Glomerular endothelial cell (primary cell): ENCODE results near the gene NEK4. TPM values are rescaled to one million over a fixed set of nuclear protein-coding genes. Genes with fewer than 3 reads are reported as not detected.

Source experiments
- DNase-seq: peaks from one replicate; pipeline ENCODE4 v3.0.0-alpha.2; 2011; ENCODE audit warnings: low read depth, low spot score; ENCODE audit errors: extremely low read depth
- total RNA-seq: library from RNA; depleted of rRNA; stranded (reverse); fragments of >200 nt; gene quantifications from 2 replicates; pipeline ENCODE4 v1.2.3, GENCODE V29; 2015

NEK4 gene
- total RNA-seq, 1 donor from 2014 or later: 13.7 TPM

DNA sequence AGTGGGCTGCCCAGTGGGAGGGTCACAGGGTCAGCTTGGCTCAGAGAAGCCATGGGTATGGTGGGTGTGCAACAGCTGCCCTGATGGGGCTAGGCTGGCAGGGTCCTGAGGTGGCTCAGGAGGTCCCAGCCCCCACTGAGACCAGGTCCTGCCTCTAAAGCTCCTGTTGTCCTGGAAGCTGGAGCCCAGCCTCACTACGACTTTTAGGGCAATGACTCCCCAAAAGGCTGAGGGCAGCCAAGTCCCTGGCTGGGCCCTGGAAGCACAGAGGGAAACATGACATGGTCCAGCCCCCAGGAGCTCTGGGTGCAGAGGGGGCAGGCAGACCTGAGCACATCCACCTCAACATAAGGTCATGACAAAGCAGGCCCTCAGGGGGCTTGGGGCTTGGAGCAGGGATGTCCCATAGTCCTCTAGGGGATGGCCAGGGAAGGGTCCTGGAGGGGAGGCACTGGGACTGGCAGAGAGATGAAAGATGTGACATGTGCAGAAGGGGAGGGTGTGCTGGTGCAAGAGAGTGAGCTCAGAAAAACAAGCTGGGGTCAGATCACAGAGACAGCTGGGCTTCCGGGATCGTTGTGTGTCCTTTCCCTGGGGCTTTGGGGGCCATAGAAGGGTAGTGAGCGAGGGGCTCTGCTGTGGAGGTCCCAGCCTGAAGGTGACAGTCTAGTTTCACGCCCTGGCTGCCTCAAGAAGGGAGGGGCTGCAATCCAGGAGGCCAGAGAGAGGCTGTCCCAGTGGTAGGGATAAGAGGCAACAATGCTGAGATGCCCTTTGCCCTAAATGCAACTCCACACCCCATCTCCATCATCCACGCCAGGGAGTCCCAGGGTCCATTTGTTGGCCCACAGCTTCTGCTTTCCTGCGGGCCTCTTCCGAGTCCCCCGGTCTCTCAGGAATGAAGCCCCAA is 23.2 kb upstream of the NEK4 start:
- DNase-seq: no peak

DNA sequence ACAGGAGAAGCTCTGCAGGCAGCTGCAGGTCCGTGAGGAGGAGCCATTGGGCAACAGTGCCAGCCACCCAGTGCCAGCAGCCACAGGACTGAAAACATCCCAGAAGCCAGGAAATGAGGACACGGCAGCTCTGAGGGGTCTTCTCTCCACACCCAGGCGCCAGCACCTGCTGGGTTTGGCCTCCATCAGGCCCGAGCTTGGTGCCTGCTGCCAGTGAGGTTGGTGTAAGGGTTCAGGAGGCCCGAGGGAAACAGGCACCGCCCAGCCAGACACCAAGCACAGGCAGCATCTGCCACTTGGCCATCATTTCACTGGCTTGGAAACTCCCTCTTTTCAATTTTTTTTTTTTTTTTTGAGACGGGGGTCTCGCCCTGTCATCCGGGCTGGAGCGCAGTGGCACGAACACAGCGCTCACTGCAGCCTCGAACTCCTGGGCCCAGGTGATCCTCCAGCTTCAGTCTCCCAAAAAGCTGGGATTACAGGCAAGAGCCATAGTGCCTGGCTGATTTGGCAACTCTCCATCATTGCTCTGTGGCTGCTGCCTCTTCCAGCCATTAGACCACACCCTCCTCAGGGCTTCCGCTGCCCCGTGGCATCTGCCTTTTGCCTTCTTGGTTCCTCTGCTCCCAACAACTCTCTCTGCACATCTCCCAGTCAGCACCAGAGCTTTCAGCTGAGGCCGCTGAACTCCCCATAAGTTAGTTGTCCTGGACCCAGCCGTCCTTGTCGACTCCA is 22.4 kb upstream of the NEK4 start:
- DNase-seq: no peak

DNA sequence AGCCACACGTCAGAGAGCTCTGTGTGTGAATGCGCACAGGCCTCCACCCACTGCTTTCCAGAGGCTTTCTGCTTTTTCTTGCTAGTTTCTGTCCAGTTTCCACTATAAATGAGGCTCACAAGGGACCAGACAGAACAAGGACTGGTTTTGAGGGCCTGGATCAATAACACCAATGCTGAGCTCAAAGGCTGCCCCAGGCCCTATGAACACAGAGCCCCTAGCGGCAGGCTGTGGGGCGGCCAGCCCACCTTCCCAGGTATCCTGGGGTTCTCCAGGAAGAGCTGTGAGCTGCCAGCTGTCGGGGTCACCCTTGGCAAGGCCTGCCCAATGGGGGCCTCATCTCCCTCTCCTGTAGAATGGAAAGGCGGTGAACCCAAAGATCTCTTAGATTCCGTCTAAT is 21.7 kb upstream of the NEK4 start:
- no peak for DNase-seq

DNA sequence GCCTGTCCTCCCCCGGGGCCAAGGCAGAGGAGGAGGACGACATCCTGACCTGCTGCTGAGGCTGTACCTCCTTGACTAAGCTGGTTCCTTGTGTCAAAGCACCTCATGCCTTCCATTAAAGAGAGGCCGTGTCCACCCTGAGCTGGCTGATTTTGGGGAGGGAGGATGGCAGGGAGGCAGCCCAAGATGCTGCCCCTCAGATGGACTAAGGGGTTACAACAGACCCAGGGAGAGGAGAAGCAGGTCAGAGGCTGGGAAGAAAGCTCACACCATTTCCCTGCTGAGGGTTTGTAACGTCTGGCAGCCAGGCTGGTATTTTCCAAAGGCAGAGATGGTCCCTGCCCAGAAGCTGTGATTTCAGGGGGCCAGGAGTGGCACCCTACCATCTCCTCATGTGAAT is 21.2 kb upstream of the NEK4 start:
- DNase-seq: no peak

DNA sequence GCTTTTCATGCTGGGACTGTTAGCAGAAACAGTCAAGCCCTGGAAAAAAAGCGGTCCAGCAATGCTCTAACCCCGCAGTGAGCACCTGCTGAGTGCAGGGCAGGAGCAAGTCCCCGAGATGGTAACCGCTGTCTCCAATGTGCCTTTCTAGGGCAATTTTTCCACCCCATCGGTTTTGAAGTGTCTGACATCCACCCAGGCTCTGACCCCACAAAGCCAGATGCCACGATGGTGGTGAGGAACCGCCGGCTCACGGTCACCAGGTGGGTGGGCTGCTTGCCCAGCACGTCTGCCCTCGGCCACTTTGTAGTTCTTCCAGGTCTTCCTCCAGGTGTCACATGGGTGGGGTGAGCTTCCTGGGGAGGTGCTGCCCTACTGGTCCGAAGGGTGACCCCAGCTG is 20.6 kb upstream of the NEK4 start:
- DNase-seq: no peak

DNA sequence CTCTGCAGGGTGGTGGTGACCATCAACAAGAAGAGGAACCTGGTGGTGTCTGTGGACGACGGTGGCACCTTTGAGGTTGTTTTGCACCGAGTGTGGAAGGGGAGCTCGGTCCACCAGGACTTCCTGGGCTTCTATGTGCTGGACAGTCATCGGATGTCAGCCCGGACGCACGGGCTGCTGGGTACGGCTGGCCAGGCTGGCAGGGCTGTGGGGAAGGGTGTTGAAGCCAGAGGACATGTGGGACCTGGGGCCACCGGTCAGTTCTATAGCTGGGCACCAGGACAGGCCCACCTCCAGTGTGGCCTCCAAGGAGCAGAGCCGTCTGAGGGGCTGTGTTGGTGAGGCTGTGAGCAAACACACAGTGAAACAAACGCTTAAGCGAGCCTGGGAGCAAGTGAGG is 20.0 kb upstream of the NEK4 start:
- no peak for DNase-seq

DNA sequence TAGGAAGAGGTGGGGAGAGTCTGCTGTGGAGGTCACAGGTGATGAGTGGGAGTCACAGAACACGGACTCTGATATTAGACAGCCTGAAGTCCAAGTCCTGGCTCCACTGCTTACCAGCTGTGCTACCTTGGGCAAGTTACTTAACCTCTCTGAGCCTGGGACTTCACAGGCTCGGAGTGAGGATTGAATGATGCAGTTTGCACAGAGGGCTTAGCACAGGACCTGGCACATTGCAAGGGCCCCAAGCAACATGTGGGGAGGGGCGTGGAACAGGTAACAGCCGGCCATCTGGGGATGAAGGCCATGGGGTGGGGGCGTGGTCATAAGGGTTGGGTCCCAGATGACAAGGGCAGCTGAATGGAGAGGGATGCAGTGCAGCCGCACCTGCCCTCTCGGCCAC is 19.6 kb upstream of the NEK4 start:
- no peak for DNase-seq

DNA sequence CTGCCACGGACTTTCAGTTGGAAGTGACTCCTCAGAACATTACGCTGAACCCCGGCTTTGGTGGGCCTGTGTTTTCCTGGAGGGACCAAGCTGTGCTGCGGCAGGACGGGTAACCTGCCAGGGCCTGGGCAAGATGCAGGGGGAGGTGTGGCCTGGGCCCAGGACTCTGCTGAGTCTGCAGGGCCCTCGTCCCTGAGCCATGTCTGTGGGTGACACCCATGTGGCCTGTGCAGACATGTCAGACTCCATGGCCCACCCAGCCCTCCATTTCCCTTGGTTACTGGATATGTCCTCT is 19.0 kb upstream of the NEK4 start:
- no peak for DNase-seq

DNA sequence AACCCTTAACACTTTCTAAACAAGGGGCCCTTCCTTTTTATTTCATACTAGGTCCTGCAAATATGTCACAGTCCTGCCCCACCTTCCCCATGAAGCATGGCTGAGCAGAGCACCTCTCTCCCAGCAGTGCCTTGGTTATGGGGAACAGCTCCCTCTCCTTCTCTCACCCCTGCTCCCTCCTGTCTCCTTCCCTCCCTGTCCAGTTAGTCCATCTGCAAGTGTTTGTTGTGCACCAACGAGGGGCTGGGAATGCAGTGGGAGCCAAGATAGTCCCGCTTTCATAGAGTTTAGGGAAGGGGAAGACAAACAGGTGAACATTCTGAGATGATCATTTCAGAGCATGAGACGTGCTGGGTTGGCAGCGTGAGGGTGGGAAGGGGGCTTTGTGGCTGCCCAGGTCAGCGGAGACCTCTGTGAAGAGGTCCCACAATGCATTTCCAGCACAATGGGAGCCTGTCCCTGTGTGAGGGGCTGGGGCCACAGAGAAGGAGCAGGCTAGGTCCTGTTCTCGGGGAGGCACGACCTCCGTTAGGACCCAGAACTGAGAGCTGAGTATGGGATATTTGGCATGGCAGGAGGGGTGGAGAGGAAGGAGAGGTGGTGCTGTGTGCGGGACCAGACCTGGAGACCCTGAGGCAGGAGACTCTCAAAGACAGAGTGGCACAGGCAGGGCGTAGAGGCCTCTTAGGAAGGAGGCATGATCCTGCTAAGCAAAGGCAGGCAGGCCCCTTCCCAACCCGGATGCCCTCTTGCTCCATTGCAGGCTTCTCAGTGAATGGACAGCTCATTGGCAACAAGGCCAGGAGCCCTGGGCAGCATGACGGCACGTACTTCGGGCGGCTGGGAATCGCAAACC is 18.4 kb upstream of the NEK4 start:
- no peak for DNase-seq

DNA sequence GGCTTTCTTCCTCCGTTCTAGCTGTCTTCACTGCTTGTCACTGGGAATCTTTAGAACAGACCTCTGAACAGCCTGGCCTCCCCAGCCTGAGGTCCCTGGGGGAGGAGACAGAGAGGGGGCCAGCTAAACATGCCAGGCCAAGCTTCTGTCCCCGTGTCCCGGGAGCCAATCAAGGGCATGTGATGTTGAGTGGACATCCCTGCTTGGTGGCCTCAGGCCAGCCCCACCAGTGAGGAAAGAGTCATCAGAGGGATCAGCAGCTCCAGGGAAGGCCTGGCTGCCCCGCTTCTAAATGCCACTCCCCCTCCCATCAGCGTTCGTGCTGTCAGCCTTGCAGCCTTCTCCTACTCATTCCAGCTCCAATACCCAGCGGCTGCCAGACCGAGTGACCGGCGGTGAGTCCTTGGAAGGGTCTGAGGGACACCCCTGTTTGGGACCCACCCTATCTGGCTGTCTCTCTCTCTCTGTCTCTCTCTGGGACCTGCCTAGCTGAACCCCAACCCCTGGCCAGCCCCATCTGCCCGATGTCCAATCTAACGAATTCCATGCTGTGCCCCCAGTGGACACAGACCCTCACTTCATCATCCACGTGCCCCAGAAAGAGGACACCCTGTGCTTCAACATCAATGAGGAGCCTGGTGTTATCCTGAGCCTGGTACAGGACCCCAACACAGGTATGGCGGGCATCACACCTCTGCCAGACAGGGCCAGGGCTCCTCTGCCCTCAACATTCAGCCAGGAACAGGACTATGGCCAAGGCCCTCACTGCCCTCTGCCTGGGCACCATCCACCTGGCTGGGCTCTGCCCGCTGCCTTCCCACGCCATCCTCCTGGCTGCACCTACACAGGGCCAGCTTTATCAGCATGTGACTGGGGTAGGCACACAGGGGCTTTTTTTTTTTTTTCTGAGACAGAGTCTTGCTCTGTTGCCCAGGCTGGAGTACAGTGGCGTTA is 17.2 kb upstream of the NEK4 start:
- no peak for DNase-seq

DNA sequence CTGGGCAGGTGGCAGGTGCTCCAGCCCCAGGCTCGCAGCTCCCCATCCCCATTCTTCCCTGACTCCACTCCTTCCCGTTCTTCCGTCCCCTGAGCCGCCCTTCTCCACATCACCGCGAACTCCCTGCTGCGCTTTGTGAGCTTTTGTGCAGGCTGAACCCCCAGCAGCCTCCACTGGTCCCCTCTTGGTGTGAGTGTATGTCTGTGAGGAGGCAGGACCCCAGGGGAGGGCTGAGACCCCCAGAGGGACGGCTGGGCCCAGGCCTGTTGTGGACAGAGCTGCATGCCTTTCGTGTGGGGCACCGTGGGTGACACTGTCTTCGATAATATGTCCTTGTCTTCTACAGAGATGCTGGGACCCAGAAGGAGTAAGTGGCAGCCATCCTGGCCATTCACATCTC is 16.5 kb upstream of the NEK4 start:
- DNase-seq: no peak

DNA sequence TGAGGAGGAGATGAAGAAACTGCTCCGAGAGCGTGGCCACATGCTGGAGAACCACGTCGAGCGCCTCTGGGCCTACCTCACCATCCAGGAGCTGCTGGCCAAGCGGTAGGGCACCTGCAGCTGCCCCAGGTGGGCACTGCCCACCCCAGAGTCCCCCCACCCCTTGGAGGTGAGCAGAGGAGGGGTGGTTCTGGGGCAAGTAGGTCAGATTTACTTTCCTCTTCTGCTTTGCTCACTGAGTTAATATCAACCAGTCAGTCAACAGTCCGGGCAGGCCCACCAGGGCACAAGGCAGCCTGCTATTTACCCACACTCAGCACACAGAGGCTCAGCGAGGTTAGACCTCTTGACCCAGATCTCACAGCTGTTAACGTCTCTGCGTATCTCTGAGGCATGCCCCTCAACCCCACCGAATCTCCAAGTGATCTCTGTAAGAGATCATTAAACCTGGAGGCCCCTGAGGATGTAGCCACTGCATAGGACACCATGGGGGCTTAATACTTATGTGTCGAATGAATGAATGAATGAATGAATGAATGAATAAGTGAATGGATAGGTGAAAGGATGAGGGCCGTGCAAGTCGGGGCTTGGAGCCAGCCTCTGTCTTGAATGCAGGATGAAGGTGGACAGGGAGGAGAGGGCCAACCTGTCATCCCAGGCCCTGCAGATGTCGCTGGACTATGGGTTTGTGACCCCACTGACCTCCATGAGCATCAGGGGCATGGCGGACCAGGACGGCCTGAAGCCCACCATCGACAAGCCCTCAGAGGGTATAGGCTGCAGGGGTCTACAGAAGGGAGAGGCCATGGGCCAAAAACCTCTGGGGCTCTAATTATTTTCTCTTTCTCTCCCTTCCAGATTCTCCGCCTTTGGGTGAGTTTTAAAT is 15.8 kb upstream of the NEK4 start:
- no peak for DNase-seq

DNA sequence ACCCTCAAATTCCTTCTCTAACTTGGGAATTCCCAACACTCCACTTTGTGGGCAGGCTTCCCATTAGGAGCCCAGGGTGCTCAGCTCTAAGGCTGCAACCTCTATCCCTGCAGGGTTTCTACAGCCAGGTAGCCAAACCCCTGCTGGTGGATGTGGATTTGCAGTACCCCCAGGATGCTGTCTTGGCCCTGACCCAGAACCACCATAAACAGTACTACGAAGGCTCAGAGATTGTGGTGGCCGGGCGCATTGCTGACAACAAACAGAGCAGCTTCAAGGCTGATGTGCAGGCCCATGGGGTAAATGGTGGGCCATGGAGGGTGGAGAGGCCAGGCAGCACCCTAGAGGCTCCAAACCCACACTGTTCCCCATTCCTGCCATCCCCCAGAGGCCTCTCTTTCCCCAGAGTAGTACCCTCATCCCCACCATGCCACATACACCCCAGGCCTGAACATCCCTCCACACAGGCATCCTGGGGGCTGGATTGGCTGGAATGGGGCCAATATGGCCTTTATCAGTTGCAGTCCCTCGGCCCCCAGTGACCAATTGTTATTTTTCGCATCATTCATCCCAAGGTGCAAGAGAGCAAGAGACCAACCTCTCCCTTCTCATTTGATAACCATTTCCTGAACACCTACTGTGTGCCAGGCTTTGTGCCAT is 14.3 kb upstream of the NEK4 start:
- no peak for DNase-seq

DNA sequence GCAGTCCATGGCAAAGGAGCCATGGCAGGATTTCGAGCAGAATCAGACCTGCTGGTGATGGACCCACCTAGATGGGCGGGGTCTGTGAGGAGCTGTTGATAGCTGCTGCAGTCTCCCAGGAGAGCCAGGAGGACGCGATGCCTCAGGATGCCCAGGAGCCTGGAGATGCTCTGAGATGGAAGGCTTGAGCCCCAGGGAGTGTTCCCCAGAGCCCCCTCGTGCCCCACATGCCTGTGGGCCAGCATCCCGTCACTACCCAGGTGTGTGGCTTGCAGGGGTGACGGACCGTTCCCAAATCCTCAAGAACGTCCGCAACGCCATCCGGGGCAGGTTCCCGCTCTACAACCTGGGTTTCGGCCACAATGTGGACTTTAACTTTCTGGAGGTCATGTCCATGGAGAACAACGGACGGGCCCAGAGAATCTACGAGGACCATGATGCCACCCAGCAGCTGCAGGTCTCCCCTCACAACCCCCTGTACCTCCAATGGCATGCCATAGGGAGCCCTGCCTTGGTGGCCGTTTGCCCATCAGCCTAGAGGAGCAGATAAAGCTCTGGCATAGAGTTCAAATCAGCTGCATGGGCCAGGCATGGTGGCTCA is 13.4 kb upstream of the NEK4 start:
- DNase-seq: no peak

DNA sequence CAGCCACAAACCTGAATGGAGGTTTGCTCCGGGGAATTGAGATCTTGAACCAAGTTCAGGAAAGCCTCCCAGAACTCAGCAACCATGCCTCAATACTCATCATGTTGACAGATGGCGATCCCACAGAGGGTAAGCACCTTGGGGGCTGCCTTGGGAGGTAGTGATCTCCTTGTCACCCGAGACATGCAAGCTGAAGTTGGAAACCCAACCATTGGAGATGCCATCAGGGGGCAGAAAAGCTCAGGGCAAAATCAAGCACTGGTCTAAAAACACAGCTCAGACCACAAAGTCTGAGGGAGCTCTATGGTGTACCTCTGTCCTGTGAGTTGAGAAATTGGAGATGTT is 12.4 kb upstream of the NEK4 start:
- DNase-seq: no peak

DNA sequence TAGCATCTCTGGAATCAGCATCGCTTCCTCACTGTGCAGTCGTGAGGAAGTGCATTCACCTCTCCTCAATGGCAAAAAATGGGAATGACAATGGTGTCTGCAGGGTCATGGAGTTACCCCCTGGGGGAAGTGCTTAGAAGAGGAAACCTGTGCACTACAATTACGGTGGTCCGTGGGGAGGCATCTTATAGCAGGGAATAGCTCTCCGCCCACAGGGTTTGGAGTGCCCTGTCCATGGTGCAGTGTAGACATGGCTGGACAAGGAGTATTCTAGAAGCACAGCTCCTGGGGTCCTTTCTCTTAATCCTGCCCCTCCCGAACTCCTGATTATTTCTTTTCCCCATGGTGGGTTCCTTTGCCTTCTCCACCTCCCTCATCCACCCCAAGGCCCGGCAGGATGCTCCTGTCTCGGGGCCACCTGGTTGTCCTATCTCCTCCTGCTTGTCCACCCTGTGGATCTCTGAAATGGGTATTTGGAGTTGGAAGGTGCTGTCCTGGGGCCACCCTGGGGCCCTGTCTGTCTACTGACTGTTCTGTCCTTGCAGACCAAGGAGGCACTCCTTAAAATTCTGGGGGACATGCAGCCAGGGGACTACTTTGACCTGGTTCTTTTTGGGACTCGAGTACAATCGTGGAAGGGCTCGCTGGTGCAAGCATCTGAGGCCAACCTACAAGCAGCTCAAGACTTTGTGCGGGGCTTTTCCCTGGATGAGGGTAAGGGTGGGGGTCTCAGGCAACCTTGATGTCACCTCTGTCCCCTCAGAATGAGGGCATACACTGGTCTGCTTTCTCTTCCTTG is 11.9 kb upstream of the NEK4 start:
- DNase-seq: no peak

DNA sequence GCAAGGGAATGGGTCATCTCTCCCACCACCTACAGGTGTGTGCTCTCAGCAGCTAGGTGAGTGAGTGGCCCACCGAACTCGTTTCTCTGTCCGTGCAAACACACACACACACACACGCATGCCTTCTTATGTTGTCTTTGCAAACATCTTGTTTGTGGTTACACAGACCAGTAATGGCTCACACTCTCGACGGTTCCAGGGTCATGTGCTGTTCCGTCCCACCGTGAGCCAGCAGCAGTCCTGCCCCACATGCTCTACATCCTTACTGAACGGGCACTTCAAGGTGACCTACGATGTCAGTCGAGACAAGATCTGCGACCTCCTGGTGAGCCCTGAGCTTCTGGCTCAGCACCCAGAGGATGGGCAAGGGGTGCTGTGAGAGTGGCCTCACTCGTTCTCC is 11.0 kb upstream of the NEK4 start:
- no peak for DNase-seq
